Measurements from ENCODE around the gene PLEKHA4.
"Not testable (repeated sequence)": the region's sequence is repeated elsewhere in the genome, so short reads cannot be mapped to it uniquely, and the experiment has no call there.

PLEKHA4 gene

DNA sequence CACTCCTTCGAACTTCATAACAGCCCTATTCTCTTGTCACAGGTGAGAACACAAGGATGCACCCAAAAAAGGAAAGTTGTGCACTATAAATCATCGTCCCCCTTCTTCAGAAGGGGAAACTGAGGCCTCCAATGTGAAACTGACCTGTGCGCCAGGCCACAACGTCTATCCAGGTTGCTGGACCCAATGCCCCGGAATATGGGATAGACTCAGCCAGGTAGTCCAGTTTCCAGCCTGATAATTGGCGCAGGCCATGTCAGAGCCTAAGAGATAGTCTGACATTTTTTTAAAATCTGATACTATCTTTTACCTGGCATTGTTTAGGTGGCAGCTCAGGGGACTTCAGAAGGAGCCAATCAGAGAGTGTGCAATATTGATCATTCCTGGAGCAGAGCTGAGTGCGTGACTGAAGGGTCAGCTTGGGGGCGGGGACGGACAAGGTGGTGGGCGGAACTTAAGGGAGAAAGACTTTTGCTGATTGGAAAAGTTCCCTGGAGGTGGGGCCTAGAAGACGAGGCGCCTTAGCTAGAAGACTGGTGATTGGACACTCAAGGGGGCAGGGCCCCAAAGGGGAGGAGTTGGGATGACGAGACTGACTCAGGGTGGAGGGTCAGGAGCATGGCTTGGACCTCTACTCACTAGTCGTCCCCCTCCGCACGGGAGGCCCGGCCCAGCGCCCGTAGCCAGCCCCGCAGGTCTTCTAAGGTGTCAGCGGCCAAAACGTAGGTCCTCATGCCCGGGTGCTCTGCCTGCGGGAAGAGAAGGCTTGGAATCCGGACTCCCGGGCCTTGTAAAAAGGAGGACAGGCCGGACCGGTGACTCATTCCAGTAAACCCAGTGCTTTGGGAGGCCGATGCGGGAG, 8.5 kb downstream of the PLEKHA4 start:
- DNase-seq = no peak

GRCh38 chr19:48858984-48859710, 9.3 kb downstream of the PLEKHA4 start:
- no peak for DNase-seq

GRCh38 chr19:48856921-48857320, 11.5 kb downstream of the PLEKHA4 start:
- no peak for DNase-seq

- no peak for DNase-seq
These were observed 14.3 kb downstream of the PLEKHA4 start for GRCh38 chr19:48854103-48854502.

DNA sequence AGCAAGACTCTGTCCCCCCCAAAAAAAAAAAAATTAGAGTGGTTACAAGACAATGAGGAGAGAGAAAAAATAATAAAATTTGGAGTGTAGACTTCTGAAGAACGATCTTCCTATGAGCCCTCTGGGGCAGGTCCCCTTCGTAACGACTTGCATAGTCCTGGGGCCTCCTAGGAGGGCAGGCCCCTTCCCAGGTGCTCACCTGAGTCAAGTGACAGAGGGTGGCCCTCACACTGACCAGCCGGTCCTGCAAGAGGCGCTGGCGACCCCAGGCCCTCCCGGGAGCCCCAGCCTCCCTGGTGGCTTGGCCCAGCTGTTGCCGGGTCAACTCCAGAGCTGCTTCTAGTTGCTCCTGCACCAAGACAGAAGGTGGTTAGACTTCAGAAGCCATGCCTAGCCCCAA, 14.9 kb downstream of the PLEKHA4 start:
- no peak for DNase-seq

DNA sequence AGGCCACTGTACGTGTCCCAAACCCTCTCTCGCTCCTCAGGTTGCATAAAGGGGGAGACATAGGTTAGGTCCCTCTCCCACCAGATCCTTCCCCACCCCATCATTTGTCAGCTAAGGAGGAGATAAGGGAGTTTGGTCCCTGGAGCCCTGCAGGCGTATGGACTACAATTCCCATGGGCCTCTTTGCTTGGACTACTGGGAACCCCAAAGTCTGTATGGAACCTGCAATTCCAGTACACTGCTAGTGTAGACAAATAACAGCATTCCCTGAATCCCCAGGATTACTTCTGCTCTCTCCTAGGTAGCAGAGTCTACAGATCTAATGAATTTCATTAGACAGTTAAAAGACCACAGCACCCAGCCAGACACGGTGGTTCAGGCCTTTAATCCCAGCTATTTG, 16.1 kb downstream of the PLEKHA4 start:
- no peak for DNase-seq

DNA sequence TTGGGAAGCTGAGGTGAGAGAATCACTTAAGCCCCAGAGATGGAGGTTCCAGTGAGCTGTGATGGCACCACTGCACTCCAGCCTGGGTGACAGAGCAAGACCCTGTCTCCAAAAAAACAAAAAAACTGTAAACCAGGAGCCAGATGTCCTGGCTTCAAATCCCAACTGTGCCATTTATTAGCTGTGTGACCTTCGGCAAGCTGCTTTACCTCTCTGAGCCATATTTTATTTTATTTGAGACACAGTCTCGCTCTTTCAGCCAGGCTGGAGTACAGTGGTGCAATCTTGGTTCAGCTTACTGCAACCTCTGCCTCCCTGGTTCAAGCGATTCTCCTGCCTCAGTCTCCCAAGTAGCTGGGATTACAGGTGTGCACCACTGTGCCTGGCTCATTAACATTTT, 21.8 kb downstream of the PLEKHA4 start:
- not testable (repeated sequence) for DNase-seq

DNA sequence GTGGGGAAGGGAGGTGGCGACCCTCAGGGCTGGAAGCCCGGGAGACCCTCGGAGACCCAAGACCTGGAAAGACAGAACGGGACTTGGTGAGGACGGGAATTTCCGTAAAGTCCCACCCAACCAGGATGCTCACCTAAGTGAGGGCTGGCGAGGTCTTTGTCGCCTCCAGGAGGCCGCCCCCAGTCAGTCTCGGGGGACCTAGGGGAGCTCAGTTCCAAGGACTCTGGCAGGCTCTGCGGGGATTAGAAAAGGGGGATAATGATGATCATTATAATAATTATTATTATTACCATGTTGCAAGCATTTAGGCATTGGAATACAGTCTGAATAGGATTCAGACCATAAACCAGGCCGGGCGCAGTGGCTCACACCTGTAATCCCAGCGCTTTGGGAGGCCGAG, 23.0 kb downstream of the PLEKHA4 start:
- no peak for DNase-seq

DNA sequence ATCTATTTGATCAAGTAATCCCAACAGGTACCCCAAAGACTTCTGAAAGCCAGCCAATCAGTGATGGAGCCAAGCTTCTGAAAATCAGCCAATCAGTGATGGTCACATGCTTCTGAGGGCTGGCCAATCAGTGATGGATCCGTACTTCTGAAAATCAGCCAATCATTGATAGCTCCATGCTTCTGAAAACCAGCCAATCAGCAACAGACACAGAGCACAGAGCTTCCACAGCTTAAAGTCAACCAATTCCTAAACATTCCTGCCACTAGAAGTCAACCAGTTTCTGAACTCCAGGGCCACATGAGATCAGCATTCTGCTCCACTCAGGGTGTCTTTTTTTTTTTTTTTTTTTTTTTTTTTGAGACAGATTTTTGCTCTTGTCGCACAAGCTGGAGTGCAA, 23.9 kb downstream of the PLEKHA4 start:
- no peak for DNase-seq

DNA sequence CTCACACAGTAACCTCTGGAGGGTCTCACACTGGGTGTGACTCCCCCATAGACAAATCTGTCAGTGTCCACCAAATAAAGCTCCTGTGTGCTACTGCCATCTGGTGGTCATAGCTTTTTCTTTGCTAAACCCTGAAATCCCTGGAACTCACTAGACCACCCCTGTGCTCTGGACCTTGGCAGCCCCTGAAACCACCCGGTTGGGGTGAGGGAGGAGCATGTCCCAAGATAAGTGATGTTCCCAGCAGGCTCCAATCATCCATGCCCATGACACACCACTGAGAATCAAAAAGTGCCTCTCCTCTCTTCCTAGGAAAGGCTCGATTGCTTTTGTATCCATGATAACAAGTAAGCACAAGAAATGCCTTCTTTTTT, 25.6 kb downstream of the PLEKHA4 start:
- DNase-seq = peak; percentile 52

- DNase-seq = no peak
These were observed 26.8 kb downstream of the PLEKHA4 start for GRCh38 chr19:48841571-48841970.

GRCh38 chr19:48841047-48841446, 27.4 kb downstream of the PLEKHA4 start:
- no peak for DNase-seq

DNA sequence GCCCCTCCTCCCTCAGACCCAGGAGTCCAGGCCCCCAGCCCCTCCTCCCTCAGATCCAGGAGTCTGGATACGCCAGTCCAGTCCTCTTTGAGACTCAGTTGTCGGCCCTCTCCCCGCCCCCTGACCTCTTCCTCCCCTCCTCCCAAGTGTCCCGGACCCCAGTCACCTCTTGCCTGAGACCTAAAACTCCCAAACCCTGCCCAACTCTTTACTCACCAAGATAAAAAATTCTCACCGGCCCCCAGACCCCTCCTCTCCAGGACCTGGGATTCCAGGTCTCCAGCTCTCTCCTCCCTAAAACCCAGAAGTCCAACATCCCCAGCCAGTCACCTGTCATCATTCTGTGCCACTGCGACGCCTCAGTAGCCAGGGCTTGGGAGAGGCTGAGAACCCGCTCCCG, 30.7 kb downstream of the PLEKHA4 start:
- peak; percentile 27 for DNase-seq

DNA sequence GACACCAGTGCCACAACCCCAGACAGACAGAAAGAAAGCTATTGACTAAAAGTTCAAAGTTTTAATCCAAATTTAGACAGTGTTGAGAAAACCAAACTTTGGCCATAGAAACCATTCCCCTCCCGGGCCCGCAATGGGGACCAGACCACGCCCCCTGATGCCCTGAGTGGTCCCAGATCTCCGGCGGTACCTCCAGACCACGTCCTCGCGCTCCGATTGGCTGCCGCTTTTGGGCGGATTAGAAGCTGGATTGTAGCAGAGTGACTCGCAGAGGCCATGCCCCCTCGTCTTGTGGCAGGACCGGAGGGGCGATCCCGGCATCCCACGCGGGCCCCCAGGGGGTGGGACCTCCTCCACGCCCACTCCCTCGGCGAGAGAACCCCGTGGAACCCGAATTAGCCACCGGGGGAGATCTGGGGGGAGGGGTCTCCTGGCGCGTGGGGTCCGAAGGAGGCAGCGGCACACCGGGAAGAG, 31.3 kb downstream of the PLEKHA4 start:
- peak; percentile 88 for DNase-seq

DNA sequence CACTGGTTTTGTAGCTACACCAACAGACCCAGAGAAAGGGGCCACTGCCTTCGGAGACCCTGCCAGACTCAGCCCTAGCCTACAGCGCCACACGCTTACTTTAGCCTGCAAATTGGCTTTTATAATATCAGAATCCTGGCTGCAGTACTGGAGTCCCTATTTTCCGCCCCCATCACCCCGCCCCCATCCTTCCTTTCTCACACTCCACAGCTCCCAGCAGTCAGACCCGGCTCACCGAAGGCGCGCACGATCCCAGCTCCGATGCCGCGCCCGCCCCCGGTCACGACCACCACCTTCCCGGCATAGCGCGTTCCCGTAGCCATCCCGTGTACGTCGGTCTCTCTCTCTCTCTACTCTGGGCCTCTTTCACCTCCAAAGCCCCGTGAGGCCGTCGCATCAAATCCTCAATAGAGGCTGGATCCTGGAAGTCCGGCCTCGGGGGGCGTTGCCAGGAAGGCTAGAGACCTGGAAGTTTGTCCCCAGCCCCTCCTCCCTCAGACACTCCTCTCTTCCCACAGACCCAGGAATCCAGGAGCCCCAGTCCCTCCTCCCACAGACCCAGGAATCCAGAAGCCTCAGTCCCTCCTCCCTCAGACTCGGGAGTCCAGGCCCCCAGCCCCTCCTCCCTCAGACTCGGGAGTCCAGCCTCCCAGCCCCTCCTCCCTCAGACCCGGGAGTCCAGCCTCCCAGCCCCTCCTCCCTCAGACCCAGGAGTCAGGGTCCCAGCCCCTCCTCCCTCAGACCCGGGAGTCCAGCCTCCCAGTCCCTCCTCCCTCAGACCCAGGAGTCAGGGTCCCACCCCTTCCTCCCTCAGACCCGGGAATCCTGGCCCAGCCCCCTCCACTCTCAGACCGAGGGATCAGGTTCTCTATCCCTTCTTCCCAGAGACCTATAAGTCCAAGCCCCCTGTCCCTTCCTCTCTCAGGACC, 32.1 kb downstream of the PLEKHA4 start, which contains the start of gene HSD17B14:
TSS of gene HSD17B14 (minus strand) at position 403 of the 929 bp plus-strand sequence. CDS start at position 323, 80 bp downstream.
- peak; percentile 49 for DNase-seq

- peak; percentile 92 for DNase-seq
These were observed 32.7 kb downstream of the PLEKHA4 start for GRCh38 chr19:48835734-48836088.

DNA sequence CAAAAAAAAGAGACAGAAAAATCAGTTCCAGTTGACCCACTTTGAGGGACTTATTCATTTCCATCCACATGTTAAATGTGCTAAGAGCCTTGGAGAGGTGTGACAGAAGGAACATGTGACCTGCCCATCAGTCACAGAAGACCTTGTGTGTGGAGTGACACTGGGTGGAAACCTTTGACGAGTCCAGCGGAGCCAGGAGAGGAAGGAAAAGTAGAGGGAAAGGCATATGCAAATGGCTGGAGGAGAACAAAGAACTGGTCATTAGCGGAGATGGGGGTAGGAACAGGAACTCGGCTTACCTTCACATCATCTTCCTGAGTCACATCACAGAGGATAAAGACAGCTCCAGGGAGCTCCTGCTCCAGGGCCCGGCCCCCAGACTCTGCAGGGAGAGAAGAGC, 34.4 kb downstream of the PLEKHA4 start:
- no peak for DNase-seq

- no peak for DNase-seq
These were observed 35.4 kb downstream of the PLEKHA4 start for GRCh38 chr19:48833049-48833448.

- DNase-seq = no peak
These were observed 37.5 kb downstream of the PLEKHA4 start for GRCh38 chr19:48830965-48831364.

- DNase-seq = no peak
These were observed 38.3 kb downstream of the PLEKHA4 start for GRCh38 chr19:48830088-48830487.

DNA sequence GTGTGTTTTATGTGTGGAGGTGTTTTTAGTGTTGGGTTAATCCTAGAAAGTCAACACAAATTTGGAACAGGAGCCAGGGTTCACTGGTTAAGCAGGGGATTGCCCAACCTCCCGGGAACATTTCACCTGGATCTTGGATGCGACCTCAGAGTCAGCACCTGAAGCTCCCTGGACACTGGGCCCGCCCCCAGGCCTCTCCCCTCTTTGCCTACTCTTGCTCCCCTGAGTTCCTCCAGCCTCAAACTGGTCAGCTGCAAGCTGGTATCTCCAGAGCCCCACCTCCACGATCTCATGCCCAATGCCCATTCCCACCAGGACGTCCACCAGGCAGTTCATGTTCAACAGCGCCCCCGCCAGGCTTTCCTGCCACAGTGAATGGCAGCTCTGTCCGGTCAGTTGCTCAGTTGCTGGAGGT, 41.8 kb downstream of the PLEKHA4 start:
- no peak for DNase-seq

DNA sequence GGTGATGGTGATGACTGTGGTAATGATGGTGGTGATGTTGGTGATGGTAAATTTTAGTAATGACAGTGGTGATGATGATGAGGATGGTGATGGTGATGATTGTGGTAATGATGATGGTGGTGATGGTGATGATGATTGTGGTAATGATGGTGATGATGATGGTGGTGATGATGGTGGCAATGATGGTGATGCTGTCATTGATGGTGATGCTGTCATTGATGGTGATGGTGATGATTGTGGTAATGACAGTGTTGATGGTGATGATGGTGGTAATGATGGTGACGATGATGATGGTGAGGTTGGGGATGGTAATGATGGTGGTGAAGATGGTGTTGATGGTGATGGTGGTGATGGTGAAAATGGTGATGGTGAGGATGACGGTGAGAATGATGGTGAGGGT, 45.9 kb downstream of the PLEKHA4 start:
- DNase-seq = no peak

GRCh38 chr19:48821633-48822032, 46.8 kb downstream of the PLEKHA4 start:
- no peak for DNase-seq

Measured in NCI-H146 (cell line).